Lung (tissue), 12 donors: ENCODE results near the gene GPD1. TPM values are rescaled to one million over a fixed set of nuclear protein-coding genes. Genes with fewer than 3 reads are reported as not detected.

ENCODE experiments used
- ATAC-seq: fragments of 200-7000 bp; cut with Tn5 transposase; one replicate; pipeline ENCODE4 v1.9.1; 2020; ENCODE audit warnings: moderate number of reproducible peaks; ENCODE audit not compliant: insufficient read depth, low FRiP score
- DNase-seq, 3 donors: peaks; one replicate each; pipeline ENCODE4 v3.0.0-alpha.2; 2013 to 2017
- H3K27ac ChIP-seq, 2 donors: one replicate each; pipeline ENCODE4 v1.5.1; 2013; ENCODE audit warnings: mild to moderate bottlenecking in 2 of 2, moderate library complexity in 2 of 2, control low read depth in 1 of 2, inconsistent platforms in 1 of 2, low read depth in 1 of 2, low read length in 1 of 2
- H3K27me3 ChIP-seq, 3 donors: one replicate each; pipeline ENCODE4 v1.5.1; 2013; ENCODE audit warnings: low read length in 2 of 3; ENCODE audit not compliant: control insufficient read depth in 3 of 3, insufficient read depth in 3 of 3
- H3K36me3 ChIP-seq, 4 donors: one replicate each; pipeline ENCODE4 v1.5.1; 2013; ENCODE audit warnings: low read length in 4 of 4, mild to moderate bottlenecking in 1 of 4, moderate library complexity in 1 of 4; ENCODE audit not compliant: control insufficient read depth in 4 of 4, insufficient read depth in 4 of 4
- H3K4me1 ChIP-seq, 5 donors: one replicate each; pipeline ENCODE4 v1.5.1; 2013; ENCODE audit warnings: low read length in 5 of 5, mild to moderate bottlenecking in 2 of 5, moderate library complexity in 1 of 5; ENCODE audit not compliant: control insufficient read depth in 5 of 5, insufficient read depth in 5 of 5
- H3K4me3 ChIP-seq: one replicate; pipeline ENCODE4 v1.5.1; 2013; ENCODE audit warnings: mild to moderate bottlenecking, control low read depth, moderate library complexity
- H3K9ac ChIP-seq, 2 donors: one replicate each; pipeline ENCODE4 v1.5.1; 2013; ENCODE audit warnings: low read length in 2 of 2, control low read depth in 1 of 2; ENCODE audit not compliant: insufficient read depth in 1 of 2
- H3K9me3 ChIP-seq, 4 donors: one replicate each; pipeline ENCODE4 v1.5.1; 2013; ENCODE audit warnings: low read length in 3 of 4, mild to moderate bottlenecking in 1 of 4, moderate library complexity in 1 of 4; ENCODE audit not compliant: control insufficient read depth in 4 of 4, insufficient read depth in 3 of 4
- CTCF ChIP-seq: IDR thresholded peaks from 2 replicates; pipeline ENCODE4 v1.5.1; 2012; ENCODE audit warnings: mild to moderate bottlenecking; ENCODE audit errors: control extremely low read depth, extremely low read depth
- WGBS, 2 donors: extraction: QIAGEN DNeasy Blood & Tissue Kit; methylation state at CpG; one replicate each; pipeline ENCODE4 v1.1.7; 2013; 5-methylcytosine and 5-hydroxymethylcytosine counted together
- polyA plus RNA-seq, 2 donors: library from polyadenylated mRNA; stranded (reverse); fragments of 200-250 nt; gene quantifications; one replicate each; pipeline ENCODE4 v1.2.1, GENCODE V29; 2013
- total RNA-seq, 2 donors: library from RNA; depleted of rRNA in 1 of 2; stranded (reverse); fragments of >200 nt in 1 of 2; gene quantifications; one replicate each; pipeline ENCODE4 v1.2.1, GENCODE V29; 2014 to 2021
- donor health status: control.
- donor health status: control.
- donor health status: Bipolar disorder and iron deficiency.
- donor health status: healthy.
- donor health status: DM: yes; HTN: yes; CAD: no.

Gene GPD1
- total and polyA plus RNA-seq, 4 donors, result 1.7 to 20.0 (median 9.9) TPM; not detected in 1

GRCh38 chr12:50097952-50098351 lies 5.9 kb upstream of the GPD1 start:
- H3K27me3 ChIP-seq, result no peaks in the 10 kb centered on the region
- no peak overlapping the region for H3K4me3 ChIP-seq
- H3K9ac ChIP-seq, result no peak overlapping the region
- H3K27ac ChIP-seq, result no peak overlapping the region
- TF ChIP-seq CTCF, result no peak
- no peaks in the 10 kb centered on the region for H3K9me3 ChIP-seq
- H3K4me1 ChIP-seq, result no peaks in the 10 kb centered on the region
- H3K36me3 ChIP-seq, result peaks cover 43 to 53% (median 50%) of the 10 kb centered on the region in 4 donors
- ATAC-seq (no peak), DNase-seq (no peak)
- 92 to 98% methylated on average over 6 of the region's 6 CpGs for WGBS, 2 donors

- H3K4me3 ChIP-seq, result no peak overlapping the region
- H3K9ac ChIP-seq, result no peak overlapping the region
- no peak for ATAC-seq
- 79 to 92% methylated on average over 5 of the region's 5 CpGs for WGBS, 2 donors
- H3K27ac ChIP-seq, result no peak overlapping the region
- peaks cover 41 to 48% (median 42%) of the 10 kb centered on the region in 4 donors for H3K36me3 ChIP-seq
- no peak for TF ChIP-seq CTCF
- no peaks in the 10 kb centered on the region for H3K27me3 ChIP-seq
- no peak for DNase-seq
- no peaks in the 10 kb centered on the region for H3K9me3 ChIP-seq
- peaks cover 0 to 5% (median 0%) of the 10 kb centered on the region in 5 donors for H3K4me1 ChIP-seq
Measured at GRCh38 chr12:50099302-50100008, 4.4 kb upstream of the GPD1 start.

- WGBS, 2 donors, result 84 to 87% methylated on average over 3 of the region's 3 CpGs
- Histone ChIP-seq H3K4me3 (no peak overlapping the region), H3K27ac (no peak overlapping the region), H3K9me3 (no peaks in the 10 kb centered on the region), H3K4me1 (peaks cover 0 to 9% (median 0%) of the 10 kb centered on the region in 5 donors), H3K27me3 (no peaks in the 10 kb centered on the region), H3K36me3 (peaks cover 34 to 45% (median 38%) of the 10 kb centered on the region in 4 donors), H3K9ac (no peak overlapping the region)
- no peak for DNase-seq
- no peak for TF ChIP-seq CTCF
- ATAC-seq, result no peak
Measured at GRCh38 chr12:50100561-50100960, 3.2 kb upstream of the GPD1 start.
